Measurements from ENCODE around the gene PNPLA8.
"Not testable (repeated sequence)": the region's sequence is repeated elsewhere in the genome, so short reads cannot be mapped to it uniquely, and the experiment has no call there.

PNPLA8 gene

DNA sequence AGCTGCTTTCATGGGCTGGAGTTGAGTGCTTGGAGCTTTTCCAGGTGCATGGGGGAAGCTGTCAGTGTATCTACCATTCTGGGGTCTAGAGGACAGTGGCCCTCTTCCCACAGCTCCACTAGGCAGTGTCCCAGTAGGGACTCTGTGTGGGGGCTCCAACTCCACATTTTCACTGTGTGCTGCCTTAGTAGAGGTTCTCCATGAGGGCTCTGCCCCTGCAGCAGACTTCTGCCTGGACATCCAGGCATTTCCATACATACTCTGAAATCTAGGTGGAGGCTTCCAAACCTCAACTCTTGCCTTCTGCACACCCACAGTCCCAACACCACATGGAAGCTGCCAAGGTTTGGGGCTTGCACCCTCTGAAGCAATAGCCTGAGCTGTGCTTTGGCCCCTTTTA is 30.7 kb upstream of the PNPLA8 start:
- H3K27ac ChIP-seq (ENCODE audit: low read length); H3K9ac ChIP-seq (ENCODE audit: low read length); H3K27me3 ChIP-seq (ENCODE audit: control insufficient read depth, insufficient read depth, low read length); H3K9me3 ChIP-seq (ENCODE audit: control insufficient read depth, low read depth, low read length); H3K36me3 ChIP-seq (ENCODE audit: control insufficient read depth, low read depth, low read length); H3K4me1 ChIP-seq (ENCODE audit: control insufficient read depth, low read depth, low read length); H3K4me3 ChIP-seq (ENCODE audit: low read length): not testable (repeated sequence)

DNA sequence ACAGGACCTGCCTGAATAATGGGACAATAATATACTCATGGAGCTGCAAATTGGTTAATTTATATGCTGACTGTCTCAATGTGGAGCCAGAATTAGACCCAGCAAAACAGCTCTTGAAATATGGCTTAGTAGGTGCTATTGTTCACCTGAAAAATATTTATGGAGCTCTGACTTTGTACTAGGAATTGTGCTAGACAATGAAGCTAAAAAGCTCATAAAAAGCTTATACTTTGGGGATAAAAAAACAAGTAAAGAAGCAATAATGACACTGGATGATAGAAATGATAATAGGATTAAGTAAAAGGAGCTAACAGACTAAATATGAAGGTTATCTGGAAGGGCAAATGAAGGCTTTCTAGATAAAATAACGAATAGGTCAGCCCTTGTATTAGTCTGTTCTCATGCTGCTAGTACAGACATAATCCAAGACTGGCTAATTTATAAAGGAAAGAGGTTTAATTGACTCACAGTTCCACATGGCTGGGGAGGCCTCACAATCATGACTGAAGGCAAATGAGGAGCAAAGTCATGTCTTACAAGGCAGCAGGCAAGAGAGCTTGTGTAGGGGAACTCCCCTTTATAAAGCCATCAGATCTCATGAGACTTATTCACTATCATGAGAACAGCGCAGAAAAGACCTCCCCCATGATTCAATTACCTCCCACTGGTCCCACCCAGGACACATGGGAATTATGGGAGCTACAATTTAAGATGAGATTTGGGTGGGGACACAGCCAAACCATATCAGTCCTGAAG is 22.4 kb upstream of the PNPLA8 start:
- H3K36me3 ChIP-seq (ENCODE audit: control insufficient read depth, low read depth, low read length); H3K4me3 ChIP-seq (ENCODE audit: low read length); H3K9ac ChIP-seq (ENCODE audit: low read length); H3K27me3 ChIP-seq (ENCODE audit: control insufficient read depth, insufficient read depth, low read length); H3K9me3 ChIP-seq (ENCODE audit: control insufficient read depth, low read depth, low read length); H3K27ac ChIP-seq (ENCODE audit: low read length); H3K4me1 ChIP-seq (ENCODE audit: control insufficient read depth, low read depth, low read length): not testable (repeated sequence)

DNA sequence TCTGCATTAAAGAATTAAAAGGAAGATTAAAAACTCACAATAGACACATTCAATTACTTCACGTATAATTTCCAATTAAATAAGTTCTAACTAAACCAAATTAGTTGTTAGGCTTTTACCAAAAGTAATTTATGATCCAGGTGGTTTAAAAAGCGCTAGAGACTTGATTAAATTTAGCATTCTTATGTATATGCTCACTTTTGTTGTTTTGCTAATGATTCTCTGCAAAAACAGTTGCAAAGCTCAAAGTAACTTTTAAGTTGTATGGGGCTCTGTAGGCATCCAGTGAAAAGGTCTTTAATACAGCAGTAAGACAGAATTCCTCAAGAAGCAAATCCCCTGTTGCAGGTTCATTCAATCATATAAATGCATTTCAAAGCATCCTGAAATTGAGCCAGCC is 15.5 kb upstream of the PNPLA8 start:
- Histone ChIP-seq H3K36me3 (ENCODE audit: control insufficient read depth, low read depth, low read length) (no peaks in the 10 kb centered on the region), H3K4me3 (ENCODE audit: low read length) (peak overlapping the region; percentile 26), H3K27me3 (ENCODE audit: control insufficient read depth, insufficient read depth, low read length) (no peaks in the 10 kb centered on the region), H3K9me3 (ENCODE audit: control insufficient read depth, low read depth, low read length) (no peaks in the 10 kb centered on the region), H3K27ac (ENCODE audit: low read length) (no peak overlapping the region), H3K4me1 (ENCODE audit: control insufficient read depth, low read depth, low read length) (peaks cover 13% of the 10 kb centered on the region), H3K9ac (ENCODE audit: low read length) (no peak overlapping the region)

DNA sequence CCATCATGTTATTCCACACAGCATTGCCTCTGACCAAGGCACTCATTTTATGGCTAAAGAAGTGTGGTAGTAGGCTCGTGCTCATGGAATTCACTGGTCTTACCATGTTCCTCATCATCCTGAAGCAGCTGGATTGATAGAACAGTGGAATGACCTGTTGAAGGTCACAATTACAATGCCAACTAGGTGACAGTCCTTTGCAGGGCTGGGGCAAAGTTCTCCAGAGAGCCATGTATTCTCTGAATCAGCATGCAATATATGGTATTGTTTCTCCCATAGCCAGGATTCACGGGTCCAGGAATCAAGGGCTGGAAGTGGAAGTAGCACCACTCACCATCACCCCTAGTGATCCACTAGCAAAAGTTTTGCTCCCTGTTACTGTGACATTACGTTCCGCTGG is 12.8 kb upstream of the PNPLA8 start:
- H3K9ac ChIP-seq (ENCODE audit: low read length); H3K4me3 ChIP-seq (ENCODE audit: low read length); H3K27ac ChIP-seq (ENCODE audit: low read length); H3K36me3 ChIP-seq (ENCODE audit: control insufficient read depth, low read depth, low read length); H3K9me3 ChIP-seq (ENCODE audit: control insufficient read depth, low read depth, low read length); H3K27me3 ChIP-seq (ENCODE audit: control insufficient read depth, insufficient read depth, low read length): not testable (repeated sequence)
- peaks cover 13% of the 10 kb centered on the region for H3K4me1 ChIP-seq (ENCODE audit: control insufficient read depth, low read depth, low read length)

DNA sequence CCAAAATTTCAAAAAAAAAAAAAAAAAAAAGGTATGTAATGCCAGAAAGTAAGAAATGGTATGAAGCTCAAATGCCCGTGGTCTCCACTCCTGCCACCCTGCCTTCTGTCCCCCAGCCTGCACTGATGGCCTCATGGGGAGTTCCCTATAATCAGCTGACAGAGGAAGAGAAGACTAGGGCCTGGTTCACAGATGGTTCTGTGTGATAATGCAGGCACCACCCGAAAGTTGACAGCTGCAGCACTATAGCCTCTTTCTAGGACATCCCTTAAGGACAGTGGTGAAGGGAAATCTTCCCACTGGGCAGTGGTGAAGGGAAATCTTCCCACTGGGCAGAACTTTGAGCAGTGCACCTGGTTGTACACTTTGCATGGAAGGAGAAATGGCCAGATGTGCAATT is 12.3 kb upstream of the PNPLA8 start:
- peaks cover 13% of the 10 kb centered on the region for H3K4me1 ChIP-seq (ENCODE audit: control insufficient read depth, low read depth, low read length)
- H3K4me3 ChIP-seq (ENCODE audit: low read length); H3K36me3 ChIP-seq (ENCODE audit: control insufficient read depth, low read depth, low read length); H3K9me3 ChIP-seq (ENCODE audit: control insufficient read depth, low read depth, low read length); H3K27ac ChIP-seq (ENCODE audit: low read length); H3K27me3 ChIP-seq (ENCODE audit: control insufficient read depth, insufficient read depth, low read length); H3K9ac ChIP-seq (ENCODE audit: low read length): not testable (repeated sequence)

DNA sequence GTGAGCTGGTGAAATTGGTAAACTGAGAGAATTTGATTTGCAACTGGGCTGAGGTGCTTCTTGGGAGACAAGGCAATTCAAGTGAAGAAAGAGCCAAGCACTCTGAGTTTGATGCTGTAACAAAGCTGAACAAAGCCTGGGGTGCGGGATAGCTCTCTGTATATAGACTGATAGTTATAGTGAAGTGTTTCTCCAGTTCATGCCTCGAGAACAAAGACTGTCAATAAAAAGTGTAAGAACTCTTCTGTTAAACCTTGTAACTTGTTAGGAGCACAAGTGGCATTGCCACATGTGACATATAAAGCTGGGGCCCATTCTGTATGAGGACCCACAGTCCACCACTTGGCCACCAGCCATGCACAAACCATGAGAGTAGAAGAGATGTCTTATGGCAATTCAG is 11.3 kb upstream of the PNPLA8 start:
- Histone ChIP-seq H3K27me3 (ENCODE audit: control insufficient read depth, insufficient read depth, low read length) (no peaks in the 10 kb centered on the region), H3K9ac (ENCODE audit: low read length) (no peak overlapping the region), H3K27ac (ENCODE audit: low read length) (no peak overlapping the region), H3K36me3 (ENCODE audit: control insufficient read depth, low read depth, low read length) (no peaks in the 10 kb centered on the region), H3K4me1 (ENCODE audit: control insufficient read depth, low read depth, low read length) (peaks cover 13% of the 10 kb centered on the region), H3K9me3 (ENCODE audit: control insufficient read depth, low read depth, low read length) (no peaks in the 10 kb centered on the region), H3K4me3 (ENCODE audit: low read length) (no peak overlapping the region)

DNA sequence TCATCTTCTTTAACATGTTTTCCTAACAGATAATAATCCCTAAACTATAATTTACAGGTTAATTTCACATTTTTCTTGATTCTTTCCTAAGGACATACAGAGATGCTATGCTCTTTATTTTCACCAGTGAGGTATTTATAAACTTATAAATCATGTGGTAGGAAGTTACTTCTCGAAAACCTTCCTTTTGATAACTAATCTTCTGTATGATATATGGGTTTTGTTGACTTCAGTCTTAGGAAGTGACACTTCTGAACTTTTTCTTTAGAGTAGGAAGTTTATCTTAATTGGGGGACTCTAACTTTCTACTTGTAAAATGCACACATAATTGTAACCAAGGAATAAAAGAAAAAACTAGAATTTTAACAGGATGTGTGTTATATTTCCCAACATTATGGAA is 9.8 kb upstream of the PNPLA8 start:
- Histone ChIP-seq H3K27ac (ENCODE audit: low read length) (no peak overlapping the region), H3K4me3 (ENCODE audit: low read length) (no peak overlapping the region), H3K36me3 (ENCODE audit: control insufficient read depth, low read depth, low read length) (no peaks in the 10 kb centered on the region), H3K9ac (ENCODE audit: low read length) (no peak overlapping the region), H3K9me3 (ENCODE audit: control insufficient read depth, low read depth, low read length) (no peaks in the 10 kb centered on the region), H3K27me3 (ENCODE audit: control insufficient read depth, insufficient read depth, low read length) (no peaks in the 10 kb centered on the region), H3K4me1 (ENCODE audit: control insufficient read depth, low read depth, low read length) (no peaks in the 10 kb centered on the region)

DNA sequence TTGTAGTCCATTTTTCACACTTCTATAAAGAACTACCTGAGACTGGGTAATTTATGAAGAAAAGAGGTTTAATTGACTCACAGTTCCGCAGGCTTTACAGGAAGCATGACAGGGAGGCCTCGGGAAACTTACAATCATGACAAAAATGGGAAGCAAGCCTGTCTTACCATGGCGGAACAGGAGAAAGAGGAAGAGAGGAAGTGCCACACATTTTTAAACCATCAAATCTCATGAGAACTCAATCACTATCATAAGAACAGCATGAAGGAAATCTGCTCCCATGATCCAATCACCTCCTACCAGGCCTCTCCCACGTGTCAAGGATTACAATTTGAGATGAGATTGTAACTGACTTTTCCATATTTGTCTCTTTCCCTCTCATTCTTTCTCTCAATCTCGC is 9.3 kb upstream of the PNPLA8 start:
- Histone ChIP-seq H3K4me3 (ENCODE audit: low read length) (no peak overlapping the region), H3K9ac (ENCODE audit: low read length) (no peak overlapping the region), H3K27me3 (ENCODE audit: control insufficient read depth, insufficient read depth, low read length) (no peaks in the 10 kb centered on the region), H3K36me3 (ENCODE audit: control insufficient read depth, low read depth, low read length) (no peaks in the 10 kb centered on the region), H3K9me3 (ENCODE audit: control insufficient read depth, low read depth, low read length) (no peaks in the 10 kb centered on the region), H3K27ac (ENCODE audit: low read length) (no peak overlapping the region), H3K4me1 (ENCODE audit: control insufficient read depth, low read depth, low read length) (no peaks in the 10 kb centered on the region)

DNA sequence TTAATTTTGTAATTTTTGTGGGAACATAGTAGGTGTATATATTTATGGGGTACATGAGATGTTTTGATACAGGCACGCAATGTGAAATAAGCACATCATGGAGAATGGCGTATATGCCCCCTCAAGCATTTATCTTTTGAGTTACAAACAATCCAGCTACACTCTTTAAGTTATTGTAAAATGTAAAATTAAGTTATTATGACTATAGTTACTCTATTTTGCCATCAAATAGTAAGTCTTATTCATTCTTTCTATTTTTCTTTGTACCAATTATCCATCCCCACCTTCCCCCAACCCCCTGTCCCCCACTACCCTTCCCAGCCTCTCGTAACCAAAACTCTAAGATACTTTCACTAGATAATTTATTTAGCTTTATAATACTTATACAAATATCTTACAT is 7.8 kb upstream of the PNPLA8 start:
- no peak overlapping the region for H3K27ac ChIP-seq (ENCODE audit: low read length)
- H3K9ac ChIP-seq (ENCODE audit: low read length): no peak overlapping the region
- H3K36me3 ChIP-seq (ENCODE audit: control insufficient read depth, low read depth, low read length): no peaks in the 10 kb centered on the region
- H3K9me3 ChIP-seq (ENCODE audit: control insufficient read depth, low read depth, low read length): no peaks in the 10 kb centered on the region
- no peak overlapping the region for H3K4me3 ChIP-seq (ENCODE audit: low read length)
- H3K27me3 ChIP-seq (ENCODE audit: control insufficient read depth, insufficient read depth, low read length): no peaks in the 10 kb centered on the region
- H3K4me1 ChIP-seq (ENCODE audit: control insufficient read depth, low read depth, low read length): no peaks in the 10 kb centered on the region

DNA sequence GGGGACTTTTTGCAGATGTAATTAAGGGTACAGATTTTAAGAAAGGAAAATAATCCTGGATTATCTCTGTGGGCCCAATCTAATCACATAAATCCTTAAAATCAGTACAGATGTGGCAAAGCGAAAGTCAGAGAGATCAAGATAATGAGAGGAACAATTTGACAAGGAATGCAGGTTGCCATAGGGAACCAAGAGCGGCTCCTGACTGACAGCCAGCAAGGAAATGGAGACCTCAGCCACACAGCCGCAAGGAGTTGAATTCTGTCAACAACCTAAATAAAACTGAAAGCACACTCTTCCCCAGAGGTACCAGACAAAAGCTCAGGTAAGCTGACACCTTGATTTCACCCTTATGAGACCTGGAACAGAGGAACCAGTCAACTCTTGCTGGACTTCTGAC is 3.4 kb upstream of the PNPLA8 start:
- no peak overlapping the region for H3K4me3 ChIP-seq (ENCODE audit: low read length)
- H3K27ac ChIP-seq (ENCODE audit: low read length): no peak overlapping the region
- no peaks in the 10 kb centered on the region for H3K36me3 ChIP-seq (ENCODE audit: control insufficient read depth, low read depth, low read length)
- no peaks in the 10 kb centered on the region for H3K9me3 ChIP-seq (ENCODE audit: control insufficient read depth, low read depth, low read length)
- no peaks in the 10 kb centered on the region for H3K27me3 ChIP-seq (ENCODE audit: control insufficient read depth, insufficient read depth, low read length)
- H3K9ac ChIP-seq (ENCODE audit: low read length): no peak overlapping the region
- H3K4me1 ChIP-seq (ENCODE audit: control insufficient read depth, low read depth, low read length): peaks cover 12% of the 10 kb centered on the region

DNA sequence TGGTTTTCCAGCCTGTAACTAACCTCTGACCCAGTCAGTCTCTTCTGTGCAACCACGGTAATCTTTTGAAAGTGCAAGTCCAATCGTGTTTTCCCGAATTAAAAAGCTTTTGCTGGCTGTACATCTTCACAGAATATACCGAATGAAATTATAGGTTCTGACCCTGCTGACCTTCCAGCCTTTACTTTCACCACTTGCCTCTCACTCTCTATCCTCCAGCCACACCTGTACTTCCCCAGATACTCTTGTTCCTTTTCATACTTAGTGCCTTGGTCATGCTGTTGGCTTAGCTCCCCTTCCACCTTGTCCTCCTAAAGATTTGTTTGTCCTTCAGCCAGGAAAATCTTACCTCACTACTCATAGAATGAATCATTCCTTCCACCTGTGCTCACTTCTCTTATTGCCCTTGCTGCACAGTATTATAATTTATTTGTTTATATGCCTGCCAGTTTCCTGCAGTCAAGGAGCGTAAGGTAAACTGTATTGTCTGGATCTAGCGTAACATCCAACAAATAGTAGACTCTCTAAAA is 2.3 kb upstream of the PNPLA8 start:
- H3K27me3 ChIP-seq (ENCODE audit: control insufficient read depth, insufficient read depth, low read length): no peaks in the 10 kb centered on the region
- H3K4me1 ChIP-seq (ENCODE audit: control insufficient read depth, low read depth, low read length): peaks cover 19% of the 10 kb centered on the region
- no peaks in the 10 kb centered on the region for H3K9me3 ChIP-seq (ENCODE audit: control insufficient read depth, low read depth, low read length)
- no peak overlapping the region for H3K27ac ChIP-seq (ENCODE audit: low read length)
- H3K36me3 ChIP-seq (ENCODE audit: control insufficient read depth, low read depth, low read length): no peaks in the 10 kb centered on the region
- no peak overlapping the region for H3K4me3 ChIP-seq (ENCODE audit: low read length)
- no peak overlapping the region for H3K9ac ChIP-seq (ENCODE audit: low read length)

DNA sequence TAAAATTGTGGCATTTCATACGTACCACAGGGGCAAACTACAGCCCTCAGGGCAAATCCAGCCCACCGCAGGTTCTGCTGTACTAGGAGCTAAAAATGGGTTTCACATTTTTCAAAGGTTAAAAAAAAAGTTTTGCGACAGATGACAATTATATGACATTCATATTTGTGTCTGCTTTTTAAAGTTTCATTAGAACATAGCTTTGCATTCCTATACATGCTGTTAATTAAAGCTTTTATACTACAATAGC is 758 bp upstream of the PNPLA8 start:
- Histone ChIP-seq H3K9me3 (ENCODE audit: control insufficient read depth, low read depth, low read length) (no peaks in the 10 kb centered on the region), H3K36me3 (ENCODE audit: control insufficient read depth, low read depth, low read length) (no peaks in the 10 kb centered on the region), H3K27me3 (ENCODE audit: control insufficient read depth, insufficient read depth, low read length) (no peaks in the 10 kb centered on the region), H3K4me3 (ENCODE audit: low read length) (peak overlapping the region; percentile 86), H3K9ac (ENCODE audit: low read length) (peak overlapping the region; percentile 64), H3K4me1 (ENCODE audit: control insufficient read depth, low read depth, low read length) (peaks cover 34% of the 10 kb centered on the region), H3K27ac (ENCODE audit: low read length) (peak overlapping the region; percentile 74)
